ENCODE results near the gene NLGN1.
A peak's percentile ranks its signal among the peaks of the same experiment; 100 is the strongest.
"Not testable (repeated sequence)": the region's sequence is repeated elsewhere in the genome, so short reads cannot be mapped to it uniquely, and the experiment has no call there.

NLGN1 gene

GRCh38 chr3:173429527-173429926 is 32.0 kb downstream of the NLGN1 start:
- no peak for DNase-seq (ENCODE audit: low read depth in 2 of 2)

GRCh38 chr3:173430576-173430975 is 33.0 kb downstream of the NLGN1 start:
- DNase-seq (ENCODE audit: low read depth in 2 of 2), result no peak

DNA sequence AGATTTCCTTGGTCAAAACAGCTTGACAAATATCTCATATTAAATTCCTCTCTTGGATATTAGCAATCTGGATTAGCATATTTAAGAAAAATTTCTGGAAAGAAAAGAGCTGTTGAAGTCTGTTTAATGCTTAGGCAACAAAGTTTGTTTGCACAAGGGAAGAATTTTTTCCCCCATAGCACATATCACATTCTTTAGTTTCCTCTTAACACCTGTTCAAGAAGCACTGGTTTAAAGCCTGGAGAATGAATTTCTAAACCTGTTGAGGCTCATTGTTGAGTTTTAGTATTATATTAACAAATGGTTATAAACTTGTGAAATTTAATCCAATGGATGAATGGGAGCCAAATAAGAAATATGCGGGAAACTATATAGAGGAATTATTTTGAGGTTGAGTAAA is 41.5 kb downstream of the NLGN1 start:
- DNase-seq (ENCODE audit: low read depth in 2 of 2), result no peak

DNA sequence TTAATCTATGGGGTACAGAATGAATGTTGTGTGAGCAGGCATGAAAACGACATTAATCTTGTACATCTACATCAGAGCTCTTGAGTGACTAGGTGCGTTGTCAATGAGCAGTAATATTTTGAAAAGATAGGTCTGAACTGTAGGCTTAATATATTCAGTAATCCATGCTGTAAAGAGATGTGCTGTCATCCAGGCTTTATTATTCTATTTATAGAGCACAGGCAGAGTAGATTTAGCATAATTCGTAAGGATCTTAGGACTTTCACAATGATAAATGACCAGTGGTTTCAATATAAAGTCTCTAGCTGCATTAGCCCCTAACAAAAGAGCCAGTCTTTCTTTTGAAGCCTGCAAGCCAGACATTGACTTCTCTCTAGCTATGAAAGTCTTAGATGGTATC is 43.0 kb downstream of the NLGN1 start:
- no peak for DNase-seq (ENCODE audit: low read depth in 2 of 2)

DNA sequence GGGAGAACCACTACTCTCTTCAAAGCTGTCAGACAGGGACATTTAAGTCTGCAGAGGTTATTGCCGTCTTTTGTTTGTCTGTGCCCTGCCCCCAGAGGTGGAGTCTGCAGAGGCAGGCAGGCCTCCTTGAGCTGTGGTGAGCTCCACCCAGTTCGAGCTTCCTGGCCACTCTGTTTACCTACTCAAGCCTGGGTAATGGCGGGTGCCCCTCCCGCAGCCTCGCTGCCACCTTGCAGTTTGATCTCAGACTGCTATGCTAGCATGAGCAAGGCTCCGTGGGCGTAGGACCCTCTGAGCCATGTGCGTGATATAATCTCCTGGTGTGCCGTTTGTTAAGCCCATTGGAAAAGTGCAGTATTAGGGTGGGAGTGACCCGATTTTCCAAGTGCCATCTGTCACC is 54.0 kb downstream of the NLGN1 start:
- DNase-seq (ENCODE audit: low read depth in 2 of 2), result not testable (repeated sequence)

DNA sequence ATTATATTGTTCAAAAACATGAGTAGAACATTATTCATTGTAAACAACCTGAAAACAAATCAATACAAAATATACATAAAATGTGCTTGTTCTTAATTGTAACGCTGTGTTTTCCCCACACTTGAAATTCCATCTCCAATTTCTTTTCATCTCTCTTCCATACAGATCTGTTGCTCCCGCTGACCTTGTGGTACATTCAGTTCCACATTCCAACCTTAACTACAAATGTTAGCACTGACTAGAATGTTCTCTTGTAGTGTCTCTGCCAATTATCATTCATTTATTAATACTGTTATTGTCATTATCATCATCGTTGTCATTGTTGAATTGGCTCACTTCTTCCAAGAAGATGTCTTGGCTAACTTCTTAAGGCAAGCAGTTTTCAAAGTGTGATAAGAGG is 65.7 kb downstream of the NLGN1 start:
- no peak for DNase-seq (ENCODE audit: low read depth in 2 of 2)

DNA sequence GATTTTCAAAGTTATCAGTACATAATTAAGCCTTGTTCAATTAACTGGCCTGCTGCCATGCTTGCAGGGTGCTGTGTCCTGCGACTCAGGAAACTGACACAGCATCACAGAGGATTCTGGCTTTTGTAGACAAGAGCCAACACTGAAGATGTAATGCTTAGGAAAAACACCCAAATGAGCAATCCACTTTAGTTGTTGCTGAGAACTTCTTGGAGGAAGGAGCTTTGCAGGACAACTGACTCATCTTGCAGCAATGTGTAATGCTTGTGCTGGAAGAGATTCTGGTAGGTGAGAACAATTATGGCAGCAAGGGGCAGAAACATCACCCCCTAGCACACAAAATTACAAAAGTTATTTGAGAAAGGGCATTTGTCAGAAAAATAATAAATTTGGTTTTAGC is 67.6 kb downstream of the NLGN1 start:
- peak; percentile 1 to 7 for DNase-seq (ENCODE audit: low read depth in 2 of 2)

- no peak for DNase-seq (ENCODE audit: low read depth in 2 of 2)
Observed at GRCh38 chr3:173465898-173466678, 68.5 kb downstream of the NLGN1 start.

GRCh38 chr3:173467501-173467900 is 70.0 kb downstream of the NLGN1 start:
- DNase-seq (ENCODE audit: low read depth in 2 of 2), result no peak

GRCh38 chr3:173473237-173473636 is 75.7 kb downstream of the NLGN1 start:
- DNase-seq (ENCODE audit: low read depth in 2 of 2), result no peak

- DNase-seq (ENCODE audit: low read depth in 2 of 2), result no peak
Observed at GRCh38 chr3:173479301-173479700, 81.8 kb downstream of the NLGN1 start.

DNA sequence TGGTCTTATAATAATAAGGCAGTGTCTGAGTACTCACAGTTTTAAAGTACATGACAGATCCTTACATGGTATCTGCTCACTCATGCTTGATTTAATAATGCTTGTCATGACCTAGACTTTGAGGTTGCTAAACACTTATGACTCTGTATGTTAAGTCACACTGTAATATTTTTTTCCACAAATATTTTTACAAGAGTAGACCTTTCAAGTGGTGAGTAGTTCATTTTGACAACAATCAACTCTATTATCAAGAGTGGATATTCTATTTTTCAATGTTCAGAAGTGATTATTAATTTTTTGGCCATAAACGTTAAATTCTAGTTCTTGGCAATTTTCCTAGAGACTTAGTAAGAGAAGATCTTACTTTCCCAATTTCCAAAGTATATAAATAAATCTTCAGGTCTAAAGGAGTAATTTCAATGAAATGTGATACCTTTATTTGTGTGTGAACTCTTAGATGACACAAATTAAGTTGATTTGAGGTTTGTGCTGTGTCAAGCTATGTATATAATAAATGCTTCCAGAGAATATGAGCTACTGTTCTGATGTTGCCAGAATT is 104.5 kb downstream of the NLGN1 start:
- DNase-seq (ENCODE audit: low read depth in 2 of 2), result no peak

GRCh38 chr3:173502983-173503568 is 105.5 kb downstream of the NLGN1 start:
- DNase-seq (ENCODE audit: low read depth in 2 of 2), result peak; percentile 26 to 31

GRCh38 chr3:173510565-173510964 is 113.0 kb downstream of the NLGN1 start:
- DNase-seq (ENCODE audit: low read depth in 2 of 2), result no peak

GRCh38 chr3:173513123-173513522 is 115.6 kb downstream of the NLGN1 start:
- no peak for DNase-seq (ENCODE audit: low read depth in 2 of 2)

DNA sequence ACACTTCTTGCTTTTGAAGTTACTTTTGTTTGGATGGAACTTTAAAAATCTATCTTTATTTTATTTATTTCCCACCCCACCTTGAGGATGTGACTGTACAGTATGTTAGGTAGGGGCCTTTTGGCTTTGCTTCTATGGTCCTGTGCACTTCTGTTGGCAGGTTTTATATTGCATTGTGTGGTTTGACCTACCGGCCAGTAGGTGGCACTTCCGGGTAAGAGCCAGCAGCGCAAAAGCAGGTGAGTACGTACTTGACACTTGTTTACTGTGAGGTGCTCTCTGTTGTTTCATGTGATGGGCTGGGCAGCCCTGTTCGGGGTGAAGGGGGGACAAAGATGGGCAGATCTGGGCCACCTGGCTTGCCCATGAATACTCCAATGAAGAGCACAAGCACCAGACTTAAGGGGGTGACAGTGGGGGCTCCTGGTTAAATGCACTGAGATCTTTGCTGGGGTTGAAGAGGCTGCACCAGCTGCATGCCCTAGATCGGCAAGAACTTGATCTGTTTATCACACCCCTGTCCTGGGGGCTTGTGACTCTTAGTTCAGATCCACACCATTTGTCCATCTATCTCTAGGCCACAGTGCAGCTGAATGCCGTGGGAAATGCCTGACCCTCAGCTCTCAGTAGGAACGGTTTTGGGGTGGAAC is 131.6 kb downstream of the NLGN1 start:
- no peak for DNase-seq (ENCODE audit: low read depth in 2 of 2)

DNA sequence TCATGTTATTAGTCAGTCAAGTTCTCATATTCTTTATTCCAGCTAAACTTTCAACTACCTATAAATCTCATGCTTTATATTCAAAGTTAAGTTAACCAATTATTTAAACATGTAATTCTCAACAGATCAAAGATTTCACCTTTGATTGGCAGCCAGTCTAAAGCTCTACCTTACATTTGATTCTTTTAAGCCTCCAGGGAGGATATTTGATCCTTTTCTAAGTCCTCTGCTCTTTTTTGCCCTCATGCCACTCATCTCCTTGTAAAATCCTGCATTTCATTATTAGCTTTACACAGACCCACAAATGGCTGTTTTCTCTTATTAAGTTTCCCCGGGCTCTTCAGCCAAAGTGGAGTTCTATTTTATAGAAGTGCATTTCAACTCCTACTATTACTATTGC is 134.1 kb downstream of the NLGN1 start:
- no peak for DNase-seq (ENCODE audit: low read depth in 2 of 2)

- DNase-seq (ENCODE audit: low read depth in 2 of 2), result no peak
Observed at GRCh38 chr3:173538410-173538809, 140.9 kb downstream of the NLGN1 start.

DNA sequence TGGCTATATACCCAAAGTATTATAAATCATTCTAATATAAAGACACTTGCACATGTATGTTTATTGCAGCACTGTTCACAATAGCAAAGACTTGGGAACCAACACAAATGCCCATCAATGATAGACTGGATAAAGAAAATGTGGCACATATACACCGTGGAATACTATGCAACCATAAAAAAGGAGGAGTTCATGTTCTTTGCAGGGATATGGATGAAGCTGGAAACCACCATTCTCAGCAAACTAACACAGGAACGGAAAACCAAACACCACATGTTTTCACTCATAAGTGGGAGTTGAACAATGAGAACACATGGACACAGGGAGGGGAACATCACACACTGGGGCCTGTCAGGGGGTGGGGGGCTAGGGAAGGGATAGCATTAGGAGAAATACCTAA is 148.0 kb downstream of the NLGN1 start:
- DNase-seq (ENCODE audit: low read depth in 2 of 2), result not testable (repeated sequence)

DNA sequence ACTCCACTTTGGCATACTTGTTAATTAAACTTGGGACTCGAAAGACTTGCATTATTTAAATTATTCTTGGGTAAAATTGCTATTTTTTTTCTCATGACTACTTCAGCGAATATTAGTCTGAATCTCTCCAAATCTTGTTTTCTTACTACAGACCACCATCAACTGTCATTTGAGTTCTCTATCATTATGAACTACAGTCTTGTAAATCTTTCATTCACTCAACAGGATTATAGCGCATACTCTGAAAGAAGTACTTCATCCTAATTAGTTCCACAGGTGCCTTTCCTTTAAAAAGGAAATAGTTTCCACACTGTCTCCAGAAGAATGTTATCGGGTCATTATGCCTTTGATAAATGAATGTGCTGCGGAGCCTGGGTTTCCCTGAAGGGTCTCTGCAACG is 149.5 kb downstream of the NLGN1 start:
- DNase-seq (ENCODE audit: low read depth in 2 of 2), result no peak

DNA sequence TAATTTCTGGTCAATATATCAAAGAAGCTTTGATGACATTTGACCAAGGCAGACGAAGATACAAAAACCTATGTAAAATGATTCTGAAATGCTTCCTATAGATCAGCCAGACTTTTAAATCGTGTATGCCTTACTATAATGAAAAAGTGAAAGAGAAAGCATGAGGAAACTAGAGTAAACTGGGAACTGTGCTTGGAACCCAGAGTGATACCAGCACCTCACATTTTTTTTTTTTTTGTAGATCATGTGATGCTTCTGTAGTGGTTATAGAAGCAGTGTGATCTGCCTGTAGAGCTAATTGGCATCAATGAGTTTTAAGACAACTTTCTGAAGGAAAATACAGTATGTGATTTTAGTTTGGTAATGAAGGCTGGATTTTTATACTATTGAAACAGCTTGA is 150.7 kb downstream of the NLGN1 start:
- no peak for DNase-seq (ENCODE audit: low read depth in 2 of 2)

DNA sequence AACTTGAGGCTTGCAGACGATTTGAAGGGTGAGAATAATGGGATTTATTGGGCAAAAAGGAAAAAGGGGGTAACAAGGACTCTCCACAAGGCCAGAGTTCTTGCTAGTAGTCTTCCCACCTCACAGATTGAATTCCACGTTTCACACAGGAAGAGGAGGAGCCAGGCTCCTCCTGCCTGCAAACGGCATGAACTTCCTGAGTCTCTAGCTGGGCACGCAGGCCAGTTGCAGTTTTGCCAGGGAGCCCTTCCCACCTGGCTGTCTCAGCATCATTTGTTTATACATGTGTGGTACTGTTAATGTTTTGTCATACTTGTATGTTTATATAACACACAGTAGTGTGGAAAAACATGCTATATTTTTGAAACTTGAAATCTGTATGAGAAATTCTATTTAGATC is 155.0 kb downstream of the NLGN1 start:
- DNase-seq (ENCODE audit: low read depth in 2 of 2), result no peak

All from fibroblast of skin of left biceps (primary cell).